SK-N-SH treated with all-trans-retinoic acid at 6 μM for 48 hours (cell line): Measurements from ENCODE around the gene SMIM38.

Experiments used
- ATAC-seq: fragments of 200-7000 bp; cut with Tn5 transposase; 3 replicates; pipeline ENCODE4 v1.9.1; 2020; ENCODE audit warnings: mild to moderate bottlenecking, moderate library complexity
- ARNTL ChIP-seq: fragments of 450-650 bp; formaldehyde crosslinking; IDR thresholded peaks from 2 replicates; pipeline ENCODE4 v1.5.0; 2020; ENCODE audit warnings: low read depth, mild to moderate bottlenecking, moderate library complexity, borderline replicate concordance
- BACH2 ChIP-seq: fragments of 250-450 bp; sonication (Bioruptor Pico); IDR thresholded peaks from 2 replicates; pipeline ENCODE4 v1.9.0; 2021; ENCODE audit warnings: mild to moderate bottlenecking, borderline replicate concordance
- CREB5 ChIP-seq: fragments of 250-450 bp; sonication (Bioruptor Pico); IDR thresholded peaks from 2 replicates; pipeline ENCODE4 v1.5.1; 2020; ENCODE audit warnings: low read depth, mild to moderate bottlenecking, moderate library complexity
- CSDC2 ChIP-seq: fragments of 250-450 bp; sonication (Bioruptor Pico); IDR thresholded peaks from 2 replicates; pipeline ENCODE4 v1.5.0; 2020; ENCODE audit warnings: mild to moderate bottlenecking, moderate library complexity
- CSRNP3 ChIP-seq: fragments of 250-450 bp; sonication (Bioruptor Pico); IDR thresholded peaks from 2 replicates; pipeline ENCODE4 v1.5.1; 2021; ENCODE audit warnings: mild to moderate bottlenecking, moderate library complexity
- ESRRG ChIP-seq: fragments of 250-450 bp; sonication (Bioruptor Pico); IDR thresholded peaks from 2 replicates; pipeline ENCODE4 v1.6.1; 2021; ENCODE audit warnings: mild to moderate bottlenecking
- ISL1 ChIP-seq: fragments of 250-450 bp; sonication (Bioruptor Pico); IDR thresholded peaks from 2 replicates; pipeline ENCODE4 v2.1.2; 2022; ENCODE audit warnings: mild to moderate bottlenecking, moderate library complexity
- OSR1 ChIP-seq: fragments of 250-450 bp; sonication (Bioruptor Pico); IDR thresholded peaks from 2 replicates; pipeline ENCODE4 v1.8.0; 2022; ENCODE audit warnings: moderate library complexity, mild to moderate bottlenecking, inconsistent platforms
- PATZ1 ChIP-seq: fragments of 250-450 bp; sonication (Bioruptor Pico); IDR thresholded peaks from 2 replicates; pipeline ENCODE4 v1.8.0; 2020; ENCODE audit warnings: mild to moderate bottlenecking, moderate library complexity, borderline replicate concordance
- POU6F1 ChIP-seq: fragments of 250-450 bp; sonication (Bioruptor Pico); IDR thresholded peaks from 2 replicates; pipeline ENCODE4 v1.8.0; 2021; ENCODE audit warnings: low read depth, mild to moderate bottlenecking, moderate library complexity, borderline replicate concordance
- PPARA ChIP-seq: fragments of 250-450 bp; sonication (Bioruptor Pico); IDR thresholded peaks from 2 replicates; pipeline ENCODE4 v1.5.0; 2020; ENCODE audit warnings: mild to moderate bottlenecking, borderline replicate concordance
- RARB ChIP-seq: fragments of 250-450 bp; sonication (Bioruptor Pico); IDR thresholded peaks from 2 replicates; pipeline ENCODE4 v1.8.0; 2021; ENCODE audit warnings: mild to moderate bottlenecking, moderate library complexity
- SNAI2 ChIP-seq: fragments of 250-450 bp; sonication (Bioruptor Pico); IDR thresholded peaks from 2 replicates; pipeline ENCODE4 v1.5.0; 2020; ENCODE audit warnings: mild to moderate bottlenecking, moderate library complexity
- TCF4 ChIP-seq: fragments of 250-450 bp; sonication (Bioruptor Pico); IDR thresholded peaks from 2 replicates; pipeline ENCODE4 v1.8.0; 2021; ENCODE audit warnings: mild to moderate bottlenecking, moderate library complexity, borderline replicate concordance
- TOX ChIP-seq: fragments of 250-450 bp; sonication (Bioruptor Pico); IDR thresholded peaks from 2 replicates; pipeline ENCODE4 v1.8.0; 2021; ENCODE audit warnings: mild to moderate bottlenecking, moderate library complexity, borderline replicate concordance
- TSHZ2 ChIP-seq: fragments of 250-450 bp; sonication (Bioruptor Pico); IDR thresholded peaks from 2 replicates; pipeline ENCODE4 v1.5.0; 2020; ENCODE audit warnings: mild to moderate bottlenecking, moderate library complexity
- ZC3H10 ChIP-seq: fragments of 250-450 bp; sonication (Bioruptor Pico); IDR thresholded peaks from 2 replicates; pipeline ENCODE4 v1.5.1; 2021; ENCODE audit warnings: mild to moderate bottlenecking, moderate library complexity
- ZFP3 ChIP-seq: fragments of 250-450 bp; sonication (Bioruptor Pico); IDR thresholded peaks from 2 replicates; pipeline ENCODE4 v1.5.0; 2020; ENCODE audit warnings: mild to moderate bottlenecking, moderate library complexity
- ZFP30 ChIP-seq: fragments of 450-650 bp; formaldehyde crosslinking; IDR thresholded peaks from 2 replicates; pipeline ENCODE4 v1.5.0; 2022; ENCODE audit warnings: mild to moderate bottlenecking, moderate library complexity
- ZNF565 ChIP-seq: fragments of 450-650 bp; formaldehyde crosslinking; conservative IDR thresholded peaks from 2 replicates; pipeline ENCODE4 v1.5.0; 2020; ENCODE audit warnings: low read depth, mild to moderate bottlenecking, moderate library complexity
- ZNF70 ChIP-seq: fragments of 450-650 bp; formaldehyde crosslinking; IDR thresholded peaks from 2 replicates; pipeline ENCODE4 v1.5.0; 2020; ENCODE audit warnings: mild to moderate bottlenecking, moderate library complexity
- ZNF8 ChIP-seq: fragments of 450-650 bp; formaldehyde crosslinking; IDR thresholded peaks from 2 replicates; pipeline ENCODE4 v1.5.0; 2020; ENCODE audit warnings: mild to moderate bottlenecking, moderate library complexity

The SMIM38 gene

GRCh38 chr11:69167130-69167915 is 11.6 kb downstream of the SMIM38 start:
- TF ChIP-seq ZNF8 (CRISPR knock-in tag) (no peak), ZFP3 (CRISPR knock-in tag) (peak; percentile 95), CSDC2 (no peak)
- ATAC-seq = peak; percentile 18

- TF ChIP-seq ZNF70 (CRISPR knock-in tag) (no peak), ISL1 (CRISPR knock-in tag) (no peak), ARNTL (no peak), BACH2 (CRISPR knock-in tag) (no peak), POU6F1 (CRISPR knock-in tag) (no peak)
- no peak for ATAC-seq
Observed at GRCh38 chr11:69167916-69168691, 12.4 kb downstream of the SMIM38 start.

- ATAC-seq = no peak
- TF ChIP-seq CSDC2 = no peak
- TF ChIP-seq ZFP30 = no peak
- no peak for TF ChIP-seq ZNF565 (CRISPR knock-in tag)
- no peak for TF ChIP-seq ZC3H10 (CRISPR knock-in tag)
- no peak for TF ChIP-seq TSHZ2 (CRISPR knock-in tag)
- TF ChIP-seq RARB (CRISPR knock-in tag) = no peak
- TF ChIP-seq PPARA (CRISPR knock-in tag) = no peak
- TF ChIP-seq ZNF8 (CRISPR knock-in tag) = no peak
- TF ChIP-seq ISL1 (CRISPR knock-in tag) = no peak
- no peak for TF ChIP-seq ARNTL
- no peak for TF ChIP-seq ZFP3 (CRISPR knock-in tag)
- TF ChIP-seq ZNF70 (CRISPR knock-in tag) = no peak
- TF ChIP-seq SNAI2 = no peak
- TF ChIP-seq BACH2 (CRISPR knock-in tag) = no peak
- TF ChIP-seq POU6F1 (CRISPR knock-in tag) = no peak
- TF ChIP-seq ESRRG (CRISPR knock-in tag) = no peak
- TF ChIP-seq OSR1 (CRISPR knock-in tag) = no peak
- no peak for TF ChIP-seq TOX
Observed at GRCh38 chr11:69169479-69169878, 13.7 kb downstream of the SMIM38 start.

GRCh38 chr11:69170704-69171103 is 15.0 kb downstream of the SMIM38 start:
- no peak for ATAC-seq
- TF ChIP-seq ARNTL = no peak
- TF ChIP-seq OSR1 (CRISPR knock-in tag) = no peak
- no peak for TF ChIP-seq CSRNP3 (CRISPR knock-in tag)
- no peak for TF ChIP-seq TCF4
- no peak for TF ChIP-seq ZNF70 (CRISPR knock-in tag)
- TF ChIP-seq PPARA (CRISPR knock-in tag) = no peak
- no peak for TF ChIP-seq ZNF565 (CRISPR knock-in tag)
- no peak for TF ChIP-seq SNAI2
- no peak for TF ChIP-seq ZFP30
- TF ChIP-seq CREB5 (CRISPR knock-in tag) = no peak
- TF ChIP-seq PATZ1 (CRISPR knock-in tag) = no peak
- TF ChIP-seq ZFP3 (CRISPR knock-in tag) = no peak
- TF ChIP-seq RARB (CRISPR knock-in tag) = no peak
- TF ChIP-seq ZNF8 (CRISPR knock-in tag) = no peak
- TF ChIP-seq TOX = no peak
- TF ChIP-seq ZC3H10 (CRISPR knock-in tag) = no peak
- TF ChIP-seq, all 23 proteins: peak for 0
